GM12864 (cell line): ENCODE results near the gene TSHZ1.

ENCODE experiments used
- DNase-seq: peaks from one replicate; pipeline ENCODE4 v3.0.0-alpha.2; 2011; ENCODE audit warnings: low read depth
- H3K4me3 ChIP-seq: 2 replicates; pipeline ENCODE4 v1.5.1; 2011; ENCODE audit warnings: mild to moderate bottlenecking, low read depth, low read length, control low read depth
- CTCF ChIP-seq: IDR thresholded peaks from 2 replicates; pipeline ENCODE4 v1.5.1; 2011; ENCODE audit warnings: low read depth, mild to moderate bottlenecking, moderate library complexity, low read length, control low read depth, inconsistent platforms; ENCODE audit errors: missing control alignments

Gene TSHZ1

GRCh38 chr18:75227535-75228296, 17.1 kb downstream of the TSHZ1 start:
- no peak for DNase-seq
- TF ChIP-seq CTCF, result no peak
- no peak overlapping the region for H3K4me3 ChIP-seq

DNA sequence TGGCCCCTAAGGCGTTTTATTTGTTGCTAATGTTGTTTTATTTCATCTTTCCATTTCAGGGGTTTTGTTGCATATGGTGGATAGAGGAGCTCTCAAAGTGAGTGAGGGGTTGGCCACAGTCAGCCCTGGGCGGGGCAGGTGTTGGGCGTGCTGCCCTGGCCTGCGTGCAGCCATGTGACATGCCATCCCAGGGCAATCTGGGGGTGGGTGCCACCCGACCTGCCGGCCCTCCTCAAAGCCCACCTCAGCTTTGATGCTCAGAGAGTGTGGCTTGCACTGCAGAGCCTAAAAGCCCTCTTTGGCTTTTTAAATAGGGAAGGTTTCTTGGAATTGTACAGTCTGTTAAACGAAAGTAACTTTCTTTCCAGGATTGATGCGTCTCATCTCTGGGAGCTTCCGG, 18.4 kb downstream of the TSHZ1 start:
- H3K4me3 ChIP-seq, result no peak overlapping the region
- no peak for TF ChIP-seq CTCF
- no peak for DNase-seq

DNA sequence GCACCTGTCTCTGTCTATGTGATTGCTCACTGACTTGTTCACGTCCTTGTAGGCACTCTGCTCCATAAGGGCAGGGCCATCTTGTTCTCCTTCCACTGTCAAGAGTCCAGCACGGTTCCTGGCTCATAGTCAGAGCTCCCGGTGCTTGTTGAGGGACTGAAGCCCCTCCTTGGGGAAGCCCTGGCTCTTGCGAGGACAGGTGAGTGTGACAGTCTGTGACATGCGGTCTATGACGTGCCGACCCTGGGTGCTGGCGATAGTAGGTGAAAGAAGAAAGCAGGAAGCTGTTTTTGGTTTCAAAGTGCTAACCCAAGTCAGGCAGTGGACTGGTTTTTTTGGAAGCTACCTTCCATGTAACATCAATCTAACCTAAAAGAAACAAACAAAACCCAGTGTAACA, 18.8 kb downstream of the TSHZ1 start:
- no peak for TF ChIP-seq CTCF
- H3K4me3 ChIP-seq, result no peak overlapping the region
- no peak for DNase-seq

GRCh38 chr18:75230163-75231052, 19.8 kb downstream of the TSHZ1 start:
- no peak for TF ChIP-seq CTCF
- DNase-seq, result no peak
- no peak overlapping the region for H3K4me3 ChIP-seq

- DNase-seq, result no peak
- TF ChIP-seq CTCF, result no peak
- no peak overlapping the region for H3K4me3 ChIP-seq
These were observed 20.4 kb downstream of the TSHZ1 start for GRCh38 chr18:75231053-75231406.

DNA sequence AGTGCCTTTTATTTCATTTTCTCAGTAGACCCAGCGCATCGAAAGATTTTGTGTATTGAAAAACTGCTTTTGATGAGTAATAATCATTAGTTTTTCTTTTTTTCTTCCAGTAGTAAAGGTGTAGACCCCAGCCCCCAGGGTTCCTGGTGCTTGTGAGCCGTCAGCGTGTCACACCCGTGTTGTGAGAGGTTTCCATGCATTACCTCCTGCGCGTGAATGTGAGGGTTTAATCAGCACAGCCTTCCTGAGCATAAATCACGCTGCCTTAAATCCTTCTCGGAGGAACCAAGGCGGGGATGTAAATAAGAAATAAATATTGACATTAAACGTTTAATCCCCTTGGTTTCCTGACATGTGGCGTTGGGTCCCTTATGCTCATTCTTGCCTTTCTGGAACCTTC, 24.3 kb downstream of the TSHZ1 start:
- TF ChIP-seq CTCF, result no peak
- H3K4me3 ChIP-seq, result no peak overlapping the region
- DNase-seq, result no peak
